Progenitor cell of endocrine pancreas (in vitro differentiated cells): ENCODE data around the gene BACH2. TPM values are rescaled to one million over a fixed set of nuclear protein-coding genes. Genes with fewer than 3 reads are reported as not detected.
A peak's percentile ranks its signal among the peaks of the same experiment; 100 is the strongest.

Experiments used
- DNase-seq: peaks from one replicate; pipeline ENCODE4 v3.0.0; 2021; ENCODE audit warnings: low spot score; ENCODE audit not compliant: unreplicated experiment
- H3K27ac Mint-ChIP-seq: 2 replicates; pipeline ENCODE4 v1.8.0; 2021; ENCODE audit warnings: mild to moderate bottlenecking, moderate library complexity, mixed read lengths
- H3K27me3 Mint-ChIP-seq: 2 replicates; pipeline ENCODE4 v1.8.0; 2021; ENCODE audit warnings: mixed read lengths
- H3K36me3 Mint-ChIP-seq: 2 replicates; pipeline ENCODE4 v1.8.0; 2022; ENCODE audit warnings: mixed read lengths; ENCODE audit not compliant: insufficient read depth
- H3K4me1 Mint-ChIP-seq: 2 replicates; pipeline ENCODE4 v1.8.0; 2021; ENCODE audit warnings: low read depth, mixed read lengths
- H3K4me3 Mint-ChIP-seq: 2 replicates; pipeline ENCODE4 v1.8.0; 2021; ENCODE audit warnings: low read depth, mild to moderate bottlenecking, moderate library complexity, mixed read lengths
- H3K9me3 Mint-ChIP-seq: 2 replicates; pipeline ENCODE4 v1.8.0; 2021; ENCODE audit warnings: low read depth, mixed read lengths
- CTCF ChIP-seq: fragments of 200-600 bp; sonication (generic); IDR thresholded peaks from one replicate; pipeline ENCODE4 v1.5.0; 2021; ENCODE audit warnings: antibody characterized with exemption, mild to moderate bottlenecking; ENCODE audit not compliant: unreplicated experiment
- total RNA-seq: library from RNA; stranded (reverse); gene quantifications from 2 replicates; pipeline ENCODE4 v1.2.1, GENCODE V29; 2021

Gene BACH2
- total RNA-seq, 1 donor from 2014 or later = 11.2 TPM

GRCh38 chr6:90183587-90184333, 112.9 kb downstream of the BACH2 start:
- H3K4me1 Mint-ChIP-seq = peaks cover 18% of the 10 kb centered on the region
- DNase-seq = no peak
- no peaks in the 10 kb centered on the region for H3K9me3 Mint-ChIP-seq
- H3K27me3 Mint-ChIP-seq = no peaks in the 10 kb centered on the region
- H3K4me3 Mint-ChIP-seq = no peak overlapping the region
- H3K36me3 Mint-ChIP-seq = no peaks in the 10 kb centered on the region
- TF ChIP-seq CTCF = no peak
- H3K27ac Mint-ChIP-seq = peak overlapping the region; percentile 5

GRCh38 chr6:90180526-90180925, 116.1 kb downstream of the BACH2 start:
- H3K27me3 Mint-ChIP-seq = no peaks in the 10 kb centered on the region
- H3K36me3 Mint-ChIP-seq = no peaks in the 10 kb centered on the region
- no peak for TF ChIP-seq CTCF
- peaks cover 31% of the 10 kb centered on the region for H3K4me1 Mint-ChIP-seq
- no peak overlapping the region for H3K4me3 Mint-ChIP-seq
- no peak overlapping the region for H3K27ac Mint-ChIP-seq
- H3K9me3 Mint-ChIP-seq = no peaks in the 10 kb centered on the region
- no peak for DNase-seq

GRCh38 chr6:90179190-90180169, 117.2 kb downstream of the BACH2 start:
- peak; percentile 55 for TF ChIP-seq CTCF
- Mint-ChIP-seq H3K27me3 (no peaks in the 10 kb centered on the region), H3K27ac (no peak overlapping the region), H3K9me3 (peaks cover 4% of the 10 kb centered on the region), H3K4me3 (no peak overlapping the region), H3K36me3 (peaks cover 1% of the 10 kb centered on the region), H3K4me1 (peaks cover 31% of the 10 kb centered on the region)
- DNase-seq = no peak

GRCh38 chr6:90178384-90178855, 118.2 kb downstream of the BACH2 start:
- H3K36me3 Mint-ChIP-seq = peaks cover 2% of the 10 kb centered on the region
- H3K4me1 Mint-ChIP-seq = peaks cover 25% of the 10 kb centered on the region
- TF ChIP-seq CTCF = no peak

More at GRCh38 chr6:90178384-90178855, 118.2 kb downstream of the BACH2 start:
- peaks cover 8% of the 10 kb centered on the region for H3K9me3 Mint-ChIP-seq
- no peaks in the 10 kb centered on the region for H3K27me3 Mint-ChIP-seq
- no peak overlapping the region for H3K4me3 Mint-ChIP-seq
- peak overlapping the region; percentile 4 for H3K27ac Mint-ChIP-seq
- DNase-seq = no peak
